ENCODE data around the gene LAPTM5. TPM values are rescaled to one million over a fixed set of nuclear protein-coding genes. Genes with fewer than 3 reads are reported as not detected.

LAPTM5 gene
- total and polyA plus RNA-seq, 2 donors (not counting 3 experiments of a cell fraction or from before 2014, with no cell fraction given) = 83.4 to 95.2 TPM

DNA sequence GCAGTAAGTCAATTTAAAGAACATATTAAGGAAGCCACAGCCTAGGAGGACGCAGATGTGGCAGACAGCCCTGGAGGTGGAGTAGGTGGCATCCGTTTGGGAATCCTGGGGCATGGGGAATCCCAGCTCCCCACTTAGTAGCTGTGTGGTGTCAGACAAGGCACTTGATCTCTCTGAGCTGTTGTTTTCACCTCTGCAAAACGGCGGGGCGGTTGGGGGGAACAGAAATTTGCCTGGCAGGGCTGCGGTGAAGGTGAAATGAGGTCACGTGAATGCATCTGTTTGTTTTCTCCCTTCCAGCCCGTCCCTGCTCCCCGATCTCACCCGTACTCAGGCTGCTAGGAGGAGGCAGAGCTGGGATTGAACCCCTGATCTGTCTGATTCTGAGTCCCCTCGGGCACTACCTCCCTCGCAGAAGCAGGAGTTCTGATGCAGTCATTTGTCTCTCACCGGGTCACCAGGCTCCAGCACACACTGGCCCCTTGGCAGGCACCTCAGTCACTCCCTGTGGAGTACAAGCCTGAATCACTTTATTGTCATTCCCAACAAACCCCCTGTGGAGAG is 2.2 kb upstream of the LAPTM5 start:
- dilution Hi-C loops (cut with MboI; ENCODE audit: extremely low pct_ligation_motif_present, low sequenced_read_pairs) (no loop called here), intact Hi-C loops (cut with micrococcal nuclease) (no loop called here)
- Histone ChIP-seq H3K79me2 (ENCODE audit: control insufficient read depth, insufficient read depth, low read length) (peaks cover 15% of the 10 kb centered on the region), H3K4me2 (ENCODE audit: insufficient read depth, low read length) (no peak overlapping the region), H3K4me3 (replicated peaks in 1 of 3; ENCODE audit: insufficient read depth in 1 of 3, low read depth in 1 of 3, low read length in 3 of 3) (no peak overlapping the region), H4K20me1 (replicated peaks; ENCODE audit: control insufficient read depth, extremely low read depth, insufficient read depth, low read length) (no peaks in the 10 kb centered on the region), H3K27me3 (ENCODE audit: control insufficient read depth in 2 of 2, insufficient read depth in 2 of 2, low read length in 2 of 2) (no peaks in the 10 kb centered on the region), H2AFZ (ENCODE audit: low read depth, low read length) (no peak overlapping the region), H3K36me3 (ENCODE audit: control insufficient read depth in 2 of 2, extremely low read depth in 1 of 2, insufficient read depth in 2 of 2, low read length in 2 of 2) (no peaks in the 10 kb centered on the region), H3K9ac (replicated peaks; ENCODE audit: extremely low read depth, insufficient read depth, low read length) (no peak overlapping the region), H3K9me1 (replicated peaks; ENCODE audit: control insufficient read depth, extremely low read depth, insufficient read depth, low read length) (no peaks in the 10 kb centered on the region), H3K4me1 (ENCODE audit: control insufficient read depth, extremely low read depth, insufficient read depth, low read length) (peaks cover 27% of the 10 kb centered on the region), H3K27ac (ENCODE audit: insufficient read depth, low read depth, low read length) (no peak overlapping the region), H3K9me3 (replicated peaks; ENCODE audit: control insufficient read depth, insufficient read depth, low read length) (no peaks in the 10 kb centered on the region)
- FAIRE-seq = no peak
- DNase-seq (ENCODE audit: low read depth, low spot score) = no peak
- ChIA-PET POLR2A (no interaction called here), CTCF (interaction anchor here (2.1 kb wide), 1 partner anchor 41 kb away, joined by 8 read pairs; no protein-coding TSS in a partner anchor)
- TF ChIP-seq EZH2 (IDR thresholded peaks at IDR 0.05; ENCODE audit: borderline replicate concordance, low read depth, low read length, severe bottlenecking) = no peak
- no peak for TF ChIP-seq POLR2A (IDR thresholded peaks at IDR 0.05; ENCODE audit: low read depth, low read length)
- no peak for TF ChIP-seq JUN (IDR thresholded peaks at IDR 0.05; ENCODE audit: borderline replicate concordance, insufficient read depth, insufficient read length, low read depth)
- TF ChIP-seq MYC (IDR thresholded peaks at IDR 0.05; ENCODE audit: low read depth, low read length) = no peak
- TF ChIP-seq GATA2 (IDR thresholded peaks at IDR 0.05; ENCODE audit: insufficient read depth, insufficient read length, low read depth, low read length) = no peak
- TF ChIP-seq FOS (IDR thresholded peaks at IDR 0.05; ENCODE audit: borderline replicate concordance, insufficient read depth, low read length) = no peak
- TF ChIP-seq MAX (IDR thresholded peaks at IDR 0.05; ENCODE audit: insufficient read depth, insufficient read length) = no peak
- no peak for TF ChIP-seq POLR2AphosphoS5 (IDR thresholded peaks at IDR 0.05; ENCODE audit: insufficient read depth, low read depth, low read length)
- TF ChIP-seq, protein P1, sequence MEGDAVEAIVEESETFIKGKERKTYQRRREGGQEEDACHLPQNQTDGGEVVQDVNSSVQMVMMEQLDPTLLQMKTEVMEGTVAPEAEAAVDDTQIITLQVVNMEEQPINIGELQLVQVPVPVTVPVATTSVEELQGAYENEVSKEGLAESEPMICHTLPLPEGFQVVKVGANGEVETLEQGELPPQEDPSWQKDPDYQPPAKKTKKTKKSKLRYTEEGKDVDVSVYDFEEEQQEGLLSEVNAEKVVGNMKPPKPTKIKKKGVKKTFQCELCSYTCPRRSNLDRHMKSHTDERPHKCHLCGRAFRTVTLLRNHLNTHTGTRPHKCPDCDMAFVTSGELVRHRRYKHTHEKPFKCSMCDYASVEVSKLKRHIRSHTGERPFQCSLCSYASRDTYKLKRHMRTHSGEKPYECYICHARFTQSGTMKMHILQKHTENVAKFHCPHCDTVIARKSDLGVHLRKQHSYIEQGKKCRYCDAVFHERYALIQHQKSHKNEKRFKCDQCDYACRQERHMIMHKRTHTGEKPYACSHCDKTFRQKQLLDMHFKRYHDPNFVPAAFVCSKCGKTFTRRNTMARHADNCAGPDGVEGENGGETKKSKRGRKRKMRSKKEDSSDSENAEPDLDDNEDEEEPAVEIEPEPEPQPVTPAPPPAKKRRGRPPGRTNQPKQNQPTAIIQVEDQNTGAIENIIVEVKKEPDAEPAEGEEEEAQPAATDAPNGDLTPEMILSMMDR (IDR thresholded peaks at IDR 0.05; ENCODE audit: extremely low read depth in 1 of 2, insufficient read depth in 1 of 2, low read depth in 1 of 2, low read length in 2 of 2) = no peak
- BruUV-seq (replicated peaks) = no TSS peak
